ENCODE results near the gene IP6K2.

Gene IP6K2

DNA sequence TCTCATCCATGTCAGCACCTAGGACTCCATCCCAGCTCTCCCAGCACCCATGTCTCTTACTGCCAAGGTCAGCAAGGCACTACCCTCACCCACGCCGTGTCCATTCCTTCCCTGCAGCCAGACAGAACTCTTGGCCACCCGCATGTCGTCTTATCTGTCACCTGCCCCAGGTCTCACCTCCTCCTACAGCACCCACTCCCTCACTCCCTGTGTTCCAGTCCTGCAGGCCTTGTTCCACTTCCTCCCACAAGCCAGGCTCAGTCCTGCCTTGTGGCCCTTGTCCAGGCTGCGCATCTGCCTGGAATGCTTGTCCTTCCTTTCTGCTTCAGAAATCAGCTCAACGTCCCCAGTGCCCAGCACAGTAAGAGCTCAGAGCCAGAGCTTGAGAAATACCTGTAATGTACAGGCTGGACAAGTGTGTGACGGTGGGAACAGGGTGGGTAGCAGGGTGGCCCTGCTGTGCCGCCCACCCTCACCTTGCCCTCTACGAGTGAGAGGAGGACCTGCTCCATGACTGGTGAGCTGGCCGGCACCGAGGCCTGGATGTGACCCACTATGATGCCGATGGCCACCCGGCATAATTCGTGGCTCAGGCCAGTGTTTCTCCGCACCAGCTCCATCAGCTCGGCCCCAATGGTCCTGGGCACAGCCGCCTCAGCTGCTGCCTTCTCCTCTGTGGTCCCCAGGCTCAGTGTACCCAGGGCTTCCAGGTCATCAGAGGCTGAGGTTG is 36.0 kb downstream of the IP6K2 start:
- no peak overlapping the region for H3K27ac ChIP-seq
- TF ChIP-seq, protein P1, sequence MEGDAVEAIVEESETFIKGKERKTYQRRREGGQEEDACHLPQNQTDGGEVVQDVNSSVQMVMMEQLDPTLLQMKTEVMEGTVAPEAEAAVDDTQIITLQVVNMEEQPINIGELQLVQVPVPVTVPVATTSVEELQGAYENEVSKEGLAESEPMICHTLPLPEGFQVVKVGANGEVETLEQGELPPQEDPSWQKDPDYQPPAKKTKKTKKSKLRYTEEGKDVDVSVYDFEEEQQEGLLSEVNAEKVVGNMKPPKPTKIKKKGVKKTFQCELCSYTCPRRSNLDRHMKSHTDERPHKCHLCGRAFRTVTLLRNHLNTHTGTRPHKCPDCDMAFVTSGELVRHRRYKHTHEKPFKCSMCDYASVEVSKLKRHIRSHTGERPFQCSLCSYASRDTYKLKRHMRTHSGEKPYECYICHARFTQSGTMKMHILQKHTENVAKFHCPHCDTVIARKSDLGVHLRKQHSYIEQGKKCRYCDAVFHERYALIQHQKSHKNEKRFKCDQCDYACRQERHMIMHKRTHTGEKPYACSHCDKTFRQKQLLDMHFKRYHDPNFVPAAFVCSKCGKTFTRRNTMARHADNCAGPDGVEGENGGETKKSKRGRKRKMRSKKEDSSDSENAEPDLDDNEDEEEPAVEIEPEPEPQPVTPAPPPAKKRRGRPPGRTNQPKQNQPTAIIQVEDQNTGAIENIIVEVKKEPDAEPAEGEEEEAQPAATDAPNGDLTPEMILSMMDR (conservative IDR thresholded peaks at IDR 0.05) = no peak

DNA sequence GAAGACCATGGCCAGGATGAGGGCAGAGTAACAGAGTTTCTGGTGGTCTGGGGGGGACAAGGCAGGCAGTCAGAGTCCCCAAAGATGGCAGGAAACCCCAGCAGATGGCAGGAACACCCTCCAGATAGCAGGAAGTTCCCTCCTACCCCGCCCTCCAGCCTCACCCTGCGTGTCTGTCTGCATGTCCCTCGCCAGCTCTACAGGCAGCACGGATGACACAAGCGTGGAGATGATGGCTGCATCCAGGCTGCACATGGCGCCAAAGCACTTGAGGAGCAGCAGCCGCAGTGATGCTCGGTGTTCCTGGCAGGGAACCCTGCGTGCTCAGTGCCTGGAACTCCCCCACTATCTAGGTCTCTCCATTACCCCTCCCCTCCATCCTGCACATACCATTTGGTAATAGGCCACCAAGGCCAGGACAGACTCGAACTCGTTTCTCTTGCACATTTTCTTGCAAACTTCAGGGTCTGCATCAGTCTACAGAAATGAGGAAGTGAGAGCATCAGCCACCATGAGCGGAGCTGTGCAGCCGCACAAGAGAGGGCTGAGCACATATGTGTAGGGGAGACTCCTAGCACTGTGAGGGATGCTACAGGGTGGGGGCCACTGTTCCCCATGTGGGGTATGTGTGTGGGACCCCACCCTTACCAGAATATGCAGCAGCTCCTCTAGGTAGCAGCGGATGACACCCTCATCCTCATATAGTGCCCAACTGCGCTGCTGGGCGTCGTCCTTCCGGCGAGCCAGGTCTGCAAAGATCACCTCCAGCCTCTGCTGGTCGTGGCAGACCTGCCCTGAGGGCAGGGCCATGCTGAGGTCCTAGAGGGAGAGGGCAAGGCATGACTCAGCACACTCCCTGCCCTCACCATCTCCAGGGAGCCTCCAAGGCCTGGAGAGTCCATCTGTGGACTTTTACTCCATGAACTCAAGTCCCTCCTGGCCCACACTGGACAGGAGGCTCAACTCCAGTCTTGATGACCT is 37.3 kb downstream of the IP6K2 start:
- no peak overlapping the region for H3K27ac ChIP-seq

DNA sequence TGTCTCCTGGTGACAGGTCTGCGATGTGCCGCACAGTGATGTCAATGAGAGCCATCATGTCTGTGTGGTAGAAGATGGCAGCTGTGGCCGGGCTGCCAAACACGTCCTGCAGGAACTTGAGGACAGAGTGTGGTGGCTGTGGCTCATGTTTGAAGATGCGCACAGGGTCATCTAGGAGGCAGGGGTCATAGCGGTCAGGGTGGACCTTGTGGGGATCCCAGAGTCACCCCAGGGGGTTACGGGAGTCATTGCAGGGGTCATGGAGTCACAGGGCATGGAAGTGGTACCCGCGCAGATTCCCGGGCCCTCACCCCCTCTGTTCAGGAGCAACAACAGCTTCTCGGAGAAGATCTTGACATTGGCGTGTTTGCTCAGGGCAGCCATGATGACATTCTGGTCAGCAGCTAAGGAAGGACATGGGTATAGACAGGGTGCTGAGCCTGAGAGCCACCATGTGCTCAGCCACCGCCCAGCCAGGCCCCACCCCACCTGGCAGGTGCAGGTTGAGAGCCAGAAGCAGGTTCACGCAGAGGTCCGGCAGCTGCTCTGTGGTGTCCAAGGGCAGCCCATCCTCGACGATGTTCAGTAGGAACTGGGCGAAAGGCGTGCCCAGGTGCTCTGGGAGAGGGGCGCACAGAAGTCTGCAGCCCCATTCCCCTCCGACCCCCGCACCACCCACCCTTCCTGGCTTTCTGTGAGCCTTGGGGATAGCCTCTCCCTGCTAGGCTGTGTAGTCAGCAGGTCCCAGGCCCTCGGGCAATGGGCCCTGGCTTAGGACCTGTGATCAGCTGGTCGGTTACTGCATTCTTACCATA is 38.2 kb downstream of the IP6K2 start:
- no peak overlapping the region for H3K27ac ChIP-seq
- TF ChIP-seq, protein P1 (conservative IDR thresholded peaks at IDR 0.05) = no peak

More for the DNA sequence above, 37.3 kb downstream of the IP6K2 start:
- TF ChIP-seq, protein P1 (conservative IDR thresholded peaks at IDR 0.05) = no peak

DNA sequence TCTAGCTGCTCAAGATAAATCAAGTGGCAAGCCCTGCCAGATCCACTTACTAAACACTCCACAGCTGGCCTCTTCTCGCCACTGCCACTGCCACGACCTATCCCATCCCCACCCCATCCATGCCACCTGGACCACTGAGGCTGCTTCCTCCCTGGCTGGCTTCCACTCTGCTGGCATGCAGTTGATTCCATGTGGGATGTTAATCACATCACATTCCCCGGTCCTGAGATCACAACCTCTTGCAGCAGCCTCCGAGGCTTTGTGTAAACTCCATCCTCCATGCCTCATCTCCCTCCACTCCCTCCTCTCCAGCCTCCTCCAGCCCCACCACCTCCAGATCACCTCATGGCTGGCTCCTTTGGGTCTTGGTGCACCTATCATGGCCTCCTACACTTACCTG is 39.0 kb downstream of the IP6K2 start:
- TF ChIP-seq, protein P1 (conservative IDR thresholded peaks at IDR 0.05) = no peak
- no peak overlapping the region for H3K27ac ChIP-seq

DNA sequence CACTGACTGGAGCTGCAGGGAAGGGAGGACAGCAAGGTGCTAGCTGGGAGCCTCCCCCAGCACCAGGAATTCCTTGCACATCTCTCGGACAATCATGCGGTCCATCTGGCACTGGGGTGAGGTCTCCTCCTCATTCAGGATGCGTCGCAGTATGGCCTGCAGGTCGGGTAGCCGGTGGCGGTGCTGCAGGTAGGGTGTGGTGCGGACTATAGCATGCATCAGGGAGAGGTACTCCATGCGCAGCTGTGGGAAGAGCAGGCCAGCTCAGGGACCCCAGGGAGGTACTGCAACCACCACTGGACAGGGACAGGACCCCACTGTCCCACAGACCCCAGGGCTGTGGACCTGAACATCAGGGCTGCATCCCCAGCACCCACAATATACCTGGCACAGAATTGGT is 42.5 kb downstream of the IP6K2 start:
- TF ChIP-seq, protein P1 (conservative IDR thresholded peaks at IDR 0.05) = no peak
- no peak overlapping the region for H3K27ac ChIP-seq

DNA sequence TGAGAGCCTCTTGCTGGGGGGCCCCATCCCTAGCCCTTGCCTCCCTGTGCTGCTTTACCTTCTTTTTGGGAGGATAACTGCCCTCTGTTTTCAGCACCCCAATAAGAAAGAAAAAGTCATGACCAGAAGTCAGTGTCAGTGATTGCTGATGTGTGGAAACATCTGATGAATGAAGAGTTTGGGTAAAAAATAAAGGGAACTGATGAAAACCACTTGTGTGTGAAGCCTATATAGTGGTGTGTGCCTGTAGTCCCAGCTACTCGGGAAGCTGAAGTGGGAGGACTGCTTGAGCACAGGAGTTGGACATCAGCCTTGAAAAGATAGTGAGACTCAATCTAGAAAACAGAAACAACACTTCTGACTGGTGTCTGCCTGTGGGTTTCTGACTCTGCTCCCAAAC is 44.5 kb downstream of the IP6K2 start:
- TF ChIP-seq, protein P1 (conservative IDR thresholded peaks at IDR 0.05) = no peak
- no peak overlapping the region for H3K27ac ChIP-seq

Measured in VCaP (cell line).